ENCODE results near the gene VMAC.
"Not testable (repeated sequence)": the region's sequence is repeated elsewhere in the genome, so short reads cannot be mapped to it uniquely, and the experiment has no call there.

VMAC gene, protein sequence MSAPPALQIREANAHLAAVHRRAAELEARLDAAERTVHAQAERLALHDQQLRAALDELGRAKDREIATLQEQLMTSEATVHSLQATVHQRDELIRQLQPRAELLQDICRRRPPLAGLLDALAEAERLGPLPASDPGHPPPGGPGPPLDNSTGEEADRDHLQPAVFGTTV

DNA sequence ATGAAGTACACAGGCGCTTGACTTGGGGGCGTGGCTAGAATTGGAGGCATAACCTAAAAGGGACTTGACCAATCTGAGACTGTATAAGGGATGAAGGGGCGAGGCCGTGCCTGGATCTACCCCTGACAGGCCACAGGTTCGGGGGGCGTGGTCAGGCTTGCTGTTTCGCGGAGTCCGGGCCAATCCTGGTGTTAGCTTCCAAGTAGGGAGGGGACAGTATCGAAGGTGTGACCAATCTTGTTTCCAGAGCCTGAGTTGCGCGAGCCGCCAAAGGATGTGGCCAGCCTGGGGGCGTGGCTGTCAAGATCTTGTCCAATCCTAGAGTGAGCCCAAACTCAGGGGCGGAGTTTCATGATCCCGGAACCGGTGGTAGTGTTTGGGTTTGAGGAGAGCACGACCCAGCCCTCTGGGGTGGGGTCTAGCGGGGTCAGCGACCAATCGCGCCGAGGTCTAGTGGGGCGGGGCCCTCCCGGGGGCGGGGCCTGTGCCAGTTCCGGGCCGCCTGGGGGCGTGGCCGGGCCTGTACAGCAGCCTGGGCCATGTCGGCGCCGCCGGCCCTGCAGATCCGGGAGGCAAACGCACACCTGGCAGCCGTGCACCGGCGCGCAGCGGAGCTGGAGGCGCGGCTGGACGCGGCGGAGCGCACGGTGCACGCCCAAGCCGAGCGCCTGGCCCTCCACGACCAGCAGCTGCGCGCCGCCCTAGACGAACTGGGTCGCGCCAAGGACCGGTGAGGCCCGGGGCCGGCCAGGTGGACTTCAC is at the start of gene VMAC:
TSS of gene VMAC (plus strand) at position 521 of the 762 bp plus-strand sequence. CDS start at position 540, 19 bp downstream.
- peak; percentile 100 for DNase-seq

DNA sequence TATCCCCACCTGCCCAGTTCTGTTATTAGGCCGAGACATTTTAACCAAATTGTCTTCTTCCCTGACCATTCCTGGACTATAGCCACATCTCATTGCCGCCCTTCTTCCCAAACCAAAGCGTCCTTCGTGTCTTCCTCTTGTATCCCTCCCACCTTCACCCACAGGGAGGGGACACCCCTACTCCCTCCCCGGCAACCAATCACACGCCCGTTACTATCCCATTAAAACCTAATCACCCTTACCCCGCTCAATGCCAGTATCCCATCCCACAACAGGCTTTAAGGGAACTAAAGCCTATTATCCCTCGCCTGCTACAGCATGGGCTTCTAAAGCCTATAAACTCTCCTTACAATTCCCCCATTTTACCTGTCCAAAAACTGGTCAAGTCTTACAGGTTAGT is 49.5 kb upstream of the VMAC start:
- DNase-seq: not testable (repeated sequence)

DNA sequence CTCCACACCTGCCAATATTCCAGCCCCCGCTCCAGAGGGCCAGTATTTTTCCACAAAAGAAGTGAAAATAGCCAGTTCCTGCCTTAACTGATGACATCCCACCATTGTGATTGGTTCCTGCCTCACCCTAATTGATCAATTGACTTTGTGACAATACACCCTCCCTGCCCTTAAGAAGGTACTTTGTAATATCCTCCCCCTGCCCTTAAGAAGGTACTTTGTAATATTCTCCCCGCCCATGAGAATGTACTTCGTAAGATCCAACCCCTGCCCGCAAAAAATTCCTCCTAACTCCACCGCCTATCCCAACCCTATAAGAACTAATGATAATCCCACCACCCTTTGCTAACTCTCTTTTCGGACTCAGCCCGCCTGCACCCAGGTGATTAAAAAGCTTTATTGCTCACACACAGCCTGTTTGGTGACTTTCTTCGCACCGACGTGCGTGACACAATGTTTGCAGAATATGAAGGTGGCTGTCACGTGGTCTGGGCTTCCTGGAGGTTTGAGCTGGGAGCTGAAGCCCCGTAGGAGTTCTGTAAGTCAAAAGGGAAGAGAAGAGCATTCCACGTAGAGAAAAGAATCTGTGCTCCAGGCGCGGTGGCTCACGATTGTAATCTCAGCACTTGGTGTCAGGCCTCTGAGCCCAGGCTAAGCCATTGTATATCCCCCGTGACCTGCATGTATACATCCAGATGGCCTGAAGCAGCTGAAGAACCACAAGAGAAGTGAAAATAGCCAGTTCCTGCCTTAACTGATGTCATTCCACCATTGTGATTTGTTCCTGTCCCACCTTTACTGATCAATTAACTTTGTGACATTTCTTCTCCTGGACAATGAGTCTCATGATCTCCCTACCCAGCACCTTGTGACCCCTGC is 47.2 kb upstream of the VMAC start:
- no peak for DNase-seq

DNA sequence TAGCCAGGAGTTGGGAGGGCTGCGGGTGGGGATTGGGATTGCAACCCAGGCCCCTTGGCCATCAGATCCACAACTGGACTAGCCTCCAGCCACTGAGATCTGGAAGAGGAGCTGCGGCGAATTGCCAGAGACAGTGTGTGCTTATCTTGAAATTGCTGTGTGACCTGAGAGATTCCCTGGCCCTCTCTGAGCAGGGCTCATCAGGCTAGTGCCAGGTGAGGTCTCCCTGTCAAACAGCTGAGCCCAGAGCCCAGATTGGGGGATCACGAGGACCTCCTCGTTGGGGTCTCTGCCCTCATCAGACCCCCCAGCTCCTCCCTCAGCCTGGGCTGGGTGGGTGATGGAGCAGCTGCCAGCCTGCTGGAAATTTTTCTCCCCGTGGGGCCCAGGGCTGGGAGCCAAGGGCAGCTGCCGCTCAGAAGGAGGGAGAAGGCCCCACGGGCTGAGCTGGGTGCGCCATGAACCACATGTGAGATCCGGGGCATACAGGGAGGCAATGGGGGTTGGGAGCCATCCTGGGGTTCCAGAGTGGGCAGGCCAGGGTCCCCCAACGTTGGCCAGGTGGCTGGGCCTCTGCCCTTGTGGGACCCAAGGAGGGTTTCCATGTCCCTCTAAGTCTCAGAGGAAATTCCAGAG is 41.5 kb upstream of the VMAC start:
- no peak for DNase-seq

DNA sequence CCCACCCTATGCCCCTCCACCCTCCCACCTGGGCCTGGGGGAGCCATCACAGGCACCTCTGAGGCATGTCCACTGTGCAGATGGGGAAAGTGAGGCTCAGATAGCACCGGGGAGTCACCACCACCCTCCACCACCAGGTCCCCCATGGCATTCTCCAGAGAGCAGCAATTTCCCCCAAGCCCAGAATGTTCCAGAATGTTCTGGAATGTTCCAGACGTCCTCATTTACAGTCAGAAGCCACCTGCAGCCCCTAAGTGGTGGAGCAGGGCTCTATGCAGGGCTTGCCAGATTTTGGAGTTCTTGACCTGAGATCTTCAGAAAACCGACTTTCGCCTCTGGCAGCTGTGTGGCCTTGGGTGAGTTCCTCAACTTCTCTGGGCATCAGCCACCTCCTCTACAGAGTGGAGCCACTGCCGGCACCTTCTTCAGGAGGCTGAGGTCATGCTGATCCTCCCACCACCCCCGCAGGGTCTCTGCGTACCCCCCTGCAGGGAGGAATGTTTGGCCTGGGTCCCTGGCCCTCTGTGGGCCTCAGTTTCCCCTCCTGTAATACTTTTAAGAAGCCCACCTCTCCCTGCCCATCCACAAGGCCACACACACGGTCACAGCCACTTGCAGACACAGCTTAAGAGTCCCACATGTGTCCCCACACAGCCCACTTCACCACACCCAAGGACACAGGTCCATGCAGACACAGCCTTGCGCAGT is 40.5 kb upstream of the VMAC start:
- DNase-seq: no peak

DNA sequence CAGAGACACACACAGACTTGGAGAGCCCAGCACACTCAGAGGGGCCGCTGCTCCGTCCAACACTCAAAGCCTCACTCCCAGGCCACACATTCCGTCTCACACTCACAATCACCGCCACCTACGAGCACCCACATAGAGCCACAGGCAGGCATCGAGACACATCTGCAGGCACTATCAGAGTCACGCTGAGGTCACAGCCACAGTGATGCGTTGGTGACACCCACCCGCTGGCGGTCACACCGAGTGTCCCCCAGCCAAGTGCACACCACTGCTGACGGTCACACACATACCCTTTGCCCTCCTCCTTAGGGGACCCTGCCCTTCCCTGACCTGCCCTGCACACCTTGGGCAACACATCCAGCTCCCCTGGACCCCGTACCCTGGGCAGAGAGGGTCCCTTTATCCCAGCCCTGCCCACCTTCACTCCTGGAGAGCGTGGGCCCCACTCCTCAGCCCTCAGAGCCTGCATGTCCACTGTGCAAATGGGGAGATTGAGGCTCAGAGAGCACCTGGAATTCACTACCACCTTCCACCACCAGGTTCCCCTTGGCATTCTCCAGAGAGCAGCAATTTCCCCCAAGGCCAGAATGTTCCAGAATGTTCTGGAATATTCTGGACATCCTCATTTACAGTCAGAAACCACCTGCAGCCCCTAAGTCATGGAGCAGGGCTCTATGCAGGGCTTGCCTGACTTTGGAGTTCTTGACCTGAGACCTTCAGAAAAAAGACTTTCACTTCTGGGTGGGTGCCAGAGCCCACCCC is 39.8 kb upstream of the VMAC start:
- no peak for DNase-seq

DNA sequence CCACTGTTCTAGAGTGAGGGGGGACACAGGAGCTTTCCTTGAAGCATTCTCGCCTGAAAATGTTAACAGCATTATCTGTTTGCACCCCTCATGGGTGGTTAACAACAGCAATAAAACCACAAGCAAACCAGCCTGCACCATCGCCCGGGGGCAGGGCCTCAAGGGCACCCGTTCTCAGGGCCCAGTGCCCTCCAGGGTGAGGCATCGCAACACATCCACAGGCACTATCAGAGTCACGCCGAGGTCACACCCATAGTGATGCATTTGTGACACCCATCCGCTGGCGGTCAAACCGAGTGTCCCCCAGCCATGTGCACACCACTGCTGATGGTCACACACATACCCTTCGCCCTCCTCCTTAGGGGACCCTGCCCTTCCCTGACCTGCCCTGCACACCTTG is 38.9 kb upstream of the VMAC start:
- peak; percentile 14 for DNase-seq

DNA sequence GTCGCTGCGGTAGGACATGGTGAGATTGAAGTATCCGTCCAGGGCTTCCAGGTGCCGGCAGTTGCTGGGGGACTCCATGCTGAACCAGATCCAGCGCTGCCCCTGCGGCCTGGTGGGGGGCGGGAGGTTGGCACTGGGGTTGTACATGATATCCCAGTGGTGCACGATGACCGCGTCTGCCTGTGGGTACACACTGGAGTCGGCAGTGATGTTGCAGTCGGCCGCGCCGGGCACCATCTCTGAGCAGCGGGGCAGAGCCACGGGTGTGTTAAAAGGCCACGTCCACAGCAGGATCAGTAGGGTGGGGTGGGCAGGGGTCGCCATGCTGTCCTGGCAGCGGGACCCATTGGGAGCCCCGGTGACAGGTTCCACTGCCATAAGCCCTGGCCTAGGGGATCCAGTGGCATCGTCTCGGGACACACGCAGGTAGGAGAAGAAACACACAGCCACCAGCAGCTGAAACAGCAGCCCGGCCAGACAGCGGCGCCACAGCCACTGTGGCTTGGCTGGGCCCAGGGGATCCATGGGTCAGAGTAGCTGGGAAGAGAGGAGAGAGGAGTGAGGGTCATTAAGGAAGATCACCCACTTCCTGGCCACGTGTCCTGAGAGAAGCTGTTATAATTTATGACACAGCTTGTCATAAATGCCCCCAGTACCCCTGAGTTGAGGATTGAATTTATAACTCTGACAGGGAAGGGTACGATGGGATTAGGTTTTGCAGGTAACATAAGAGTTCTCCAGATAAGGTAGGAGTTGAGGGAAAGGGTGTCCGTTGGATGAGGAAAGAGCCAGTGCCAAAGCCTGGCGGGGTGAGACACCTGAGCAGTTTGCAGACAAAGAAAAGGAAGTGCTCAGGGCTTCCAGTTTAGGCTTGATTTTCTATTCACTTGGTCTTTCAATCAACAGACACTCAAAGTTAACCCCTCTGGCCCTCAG is 37.2 kb upstream of the VMAC start:
- no peak for DNase-seq

DNA sequence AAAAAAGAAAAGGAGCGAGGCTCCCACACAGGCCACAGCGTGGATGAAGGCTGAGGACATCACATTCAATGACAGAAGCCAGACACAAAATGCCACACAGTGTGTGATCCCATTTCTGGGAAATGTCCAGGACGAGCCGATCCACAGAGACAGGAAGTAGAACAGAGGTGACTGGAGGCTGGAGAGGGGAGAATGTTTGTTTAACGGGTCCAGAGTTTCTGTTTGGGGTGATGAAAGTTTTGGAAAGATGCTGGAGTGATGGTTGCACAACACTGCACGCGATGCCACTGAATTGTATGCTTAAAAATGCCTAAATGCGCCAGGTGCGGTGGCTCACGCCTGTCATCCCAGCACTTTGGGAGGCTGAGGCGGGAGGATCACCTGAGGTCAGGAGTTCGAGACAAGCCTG is 33.7 kb upstream of the VMAC start:
- DNase-seq: no peak

DNA sequence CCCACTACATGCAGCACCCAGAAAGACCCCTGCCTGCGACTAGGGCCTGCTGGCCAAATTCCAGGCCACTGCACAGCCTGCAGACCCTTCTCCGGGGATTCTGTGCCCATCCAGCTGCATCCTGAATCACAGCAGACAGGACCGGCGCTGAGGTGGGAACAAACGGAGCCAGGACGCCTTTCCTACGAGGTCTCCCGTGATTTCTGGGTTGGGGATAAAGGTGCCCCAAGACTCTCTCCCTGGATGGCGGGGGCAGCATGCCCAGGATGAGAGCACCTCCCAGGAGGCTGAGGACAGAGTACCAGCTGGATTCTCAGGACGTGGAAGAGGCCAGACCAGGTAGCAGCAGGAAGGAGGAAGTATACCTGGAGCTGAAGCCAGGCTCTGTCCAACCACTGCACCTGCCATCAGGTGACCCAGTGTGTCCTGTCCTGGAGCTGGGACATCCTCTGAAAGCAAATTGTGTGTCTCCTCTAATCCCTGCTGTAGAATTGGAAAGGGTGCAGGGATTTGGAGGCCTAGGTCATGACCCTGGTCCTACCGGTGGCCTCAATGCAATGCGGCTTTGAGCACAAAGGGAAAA is 31.0 kb upstream of the VMAC start:
- DNase-seq: no peak

DNA sequence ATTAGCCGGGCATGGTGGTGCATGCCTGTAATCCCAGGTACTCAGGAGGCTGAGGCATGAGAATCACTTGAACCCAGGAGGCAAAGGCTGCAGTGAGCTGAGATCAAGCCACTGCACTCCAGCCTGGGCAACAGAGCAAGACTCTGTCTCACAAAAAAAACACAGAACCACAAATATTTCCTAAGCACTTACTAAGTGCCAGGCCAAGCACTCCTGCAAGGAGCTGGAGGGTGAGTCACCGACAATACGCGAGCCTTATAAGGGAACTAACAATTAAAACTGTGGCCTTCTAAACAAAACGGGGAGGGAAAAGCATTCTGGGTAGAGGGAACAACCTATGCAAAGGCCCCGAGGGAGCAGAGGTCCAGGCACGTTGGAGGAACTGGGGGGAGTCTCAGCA is 30.2 kb upstream of the VMAC start:
- not testable (repeated sequence) for DNase-seq

DNA sequence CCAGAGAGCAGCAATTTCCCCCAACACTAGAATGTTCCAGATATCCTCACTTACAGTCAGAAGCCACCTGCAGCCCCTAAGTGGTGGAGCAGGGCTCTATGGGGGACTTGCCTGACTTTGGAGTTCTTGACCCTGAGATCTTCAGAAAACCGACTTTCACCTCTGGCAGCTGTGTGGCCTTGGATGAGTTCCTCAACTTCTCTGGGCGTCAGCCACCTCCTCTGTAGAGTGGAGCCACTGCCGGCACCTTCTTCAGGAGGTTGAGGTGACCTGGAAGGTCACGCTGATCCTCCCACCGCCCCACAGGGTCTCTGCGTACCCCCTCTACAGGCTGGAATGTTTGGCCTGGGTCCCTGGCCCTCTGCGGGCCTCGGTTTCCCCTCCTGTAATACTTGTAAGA is 27.2 kb upstream of the VMAC start:
- DNase-seq: no peak

DNA sequence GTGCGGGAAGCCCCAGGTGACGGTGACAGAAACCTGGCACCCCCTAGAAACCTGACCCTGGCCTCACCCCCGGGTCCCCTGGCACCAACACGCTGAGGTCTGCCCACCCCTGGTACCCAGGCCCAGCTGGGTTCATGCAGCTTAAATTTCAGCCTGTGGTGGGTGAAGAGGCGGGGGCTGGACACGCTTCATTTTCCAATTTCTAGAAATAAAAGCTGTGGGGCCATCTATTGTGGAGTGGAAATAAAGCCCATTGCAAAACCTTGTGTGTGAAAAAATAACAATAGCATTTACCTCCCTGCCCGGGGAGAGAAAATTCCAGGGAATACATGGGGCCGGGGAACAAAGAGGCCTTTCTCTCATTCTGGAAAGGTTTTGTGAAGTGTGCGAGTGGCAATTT is 26.8 kb upstream of the VMAC start:
- no peak for DNase-seq

DNA sequence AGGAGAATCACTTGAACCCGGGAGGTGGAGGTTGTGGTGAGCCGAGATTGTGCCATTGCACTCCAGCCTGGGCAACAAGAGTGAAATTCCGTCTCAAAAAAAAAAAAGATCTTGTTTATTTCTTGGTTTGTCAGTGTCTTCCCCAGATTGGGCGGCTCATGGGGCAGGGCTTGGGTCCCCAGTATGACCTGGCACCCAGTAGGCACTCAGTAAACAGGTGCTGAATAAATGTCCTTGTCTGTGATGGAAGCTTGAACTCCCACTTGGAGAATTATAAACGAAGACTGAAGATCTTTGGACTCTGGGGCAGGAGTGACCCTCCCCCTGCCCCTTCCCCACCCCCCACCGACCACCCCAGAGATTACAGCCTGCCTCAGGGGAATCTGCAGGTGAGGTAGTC is 24.5 kb upstream of the VMAC start:
- no peak for DNase-seq

DNA sequence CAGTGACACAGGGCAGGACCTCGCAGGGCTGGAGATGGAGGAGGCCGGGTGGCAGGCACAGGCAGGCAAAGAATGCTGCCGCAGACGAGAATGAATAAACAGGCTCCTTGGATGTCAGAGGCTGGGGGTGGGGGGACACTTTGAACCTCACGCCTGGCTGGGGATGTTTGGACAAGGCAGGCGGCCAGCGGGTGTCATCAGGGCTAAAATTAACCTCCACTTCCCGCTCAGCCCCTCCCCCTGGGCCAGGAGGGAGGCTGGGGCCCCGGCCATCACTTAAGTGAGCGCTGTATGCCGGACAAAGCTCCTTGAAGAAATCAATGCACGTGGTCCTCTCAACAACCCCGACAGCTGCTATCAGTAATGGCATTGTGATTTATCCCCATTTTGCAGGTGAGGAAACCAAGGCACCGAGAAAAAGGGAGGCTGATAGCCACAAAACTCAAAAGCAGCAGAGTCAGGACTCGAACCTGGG is 24.0 kb upstream of the VMAC start:
- no peak for DNase-seq

DNA sequence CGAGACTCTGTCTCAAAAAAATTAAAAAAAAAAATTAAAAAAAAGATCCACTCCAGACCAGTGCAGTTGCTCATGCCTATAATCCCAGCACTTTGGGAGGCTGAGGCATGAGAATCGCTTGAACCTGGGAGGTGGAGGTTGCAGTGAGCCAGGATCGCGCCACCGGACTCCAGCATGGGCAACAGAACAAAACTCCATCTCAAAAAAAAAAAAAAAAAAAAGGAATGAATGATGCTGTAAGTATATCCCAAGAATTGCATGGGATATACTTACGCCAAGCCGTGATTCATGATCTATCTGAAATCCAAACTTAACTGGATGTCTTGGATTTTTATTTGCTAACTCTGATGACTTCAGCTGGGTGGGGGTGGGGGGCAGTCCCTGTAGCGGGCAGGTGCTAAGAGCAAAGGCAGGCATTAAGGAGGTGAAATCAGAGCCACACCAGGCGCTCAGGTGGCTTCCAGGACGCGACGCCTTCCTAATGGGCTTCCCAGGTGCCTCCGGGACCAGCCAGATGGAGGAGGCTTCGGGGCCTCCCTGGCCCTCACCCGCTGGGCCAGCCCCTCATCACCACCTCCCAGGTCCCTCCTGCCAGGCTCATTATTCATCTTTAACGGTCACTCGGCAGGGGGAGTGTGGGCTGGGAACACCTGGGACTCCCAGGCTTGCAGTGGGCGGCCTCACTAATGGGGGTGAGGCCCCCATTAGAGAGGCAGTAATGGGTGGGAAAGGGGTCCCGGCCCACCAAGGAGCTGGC is 23.0 kb upstream of the VMAC start:
- no peak for DNase-seq

DNA sequence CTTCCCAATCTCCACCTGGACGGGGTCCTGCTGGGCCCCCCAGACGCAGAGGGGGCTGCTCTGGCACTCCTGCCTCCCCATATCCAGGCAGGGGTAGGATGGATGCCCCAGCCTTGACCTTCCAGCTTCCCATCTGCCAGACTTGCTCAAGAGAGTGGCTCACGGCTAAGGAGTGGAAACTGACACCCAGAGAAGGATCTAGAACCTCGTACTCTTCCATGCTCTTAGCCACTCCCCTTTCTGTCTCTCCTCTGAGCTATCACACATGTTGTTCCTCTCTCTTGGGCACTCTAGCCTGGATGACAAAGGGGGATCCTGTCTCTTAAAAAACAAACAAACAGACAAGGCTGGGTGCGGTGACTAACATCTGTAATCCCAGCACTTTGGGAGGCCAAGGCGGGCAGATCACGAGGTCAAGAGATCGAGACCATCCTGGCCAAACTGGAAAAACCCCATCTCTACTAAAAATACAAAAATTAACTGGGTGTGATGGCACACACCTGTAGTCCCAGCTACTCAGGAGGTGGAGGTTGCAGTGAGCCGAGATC is 22.2 kb upstream of the VMAC start:
- DNase-seq: no peak

DNA sequence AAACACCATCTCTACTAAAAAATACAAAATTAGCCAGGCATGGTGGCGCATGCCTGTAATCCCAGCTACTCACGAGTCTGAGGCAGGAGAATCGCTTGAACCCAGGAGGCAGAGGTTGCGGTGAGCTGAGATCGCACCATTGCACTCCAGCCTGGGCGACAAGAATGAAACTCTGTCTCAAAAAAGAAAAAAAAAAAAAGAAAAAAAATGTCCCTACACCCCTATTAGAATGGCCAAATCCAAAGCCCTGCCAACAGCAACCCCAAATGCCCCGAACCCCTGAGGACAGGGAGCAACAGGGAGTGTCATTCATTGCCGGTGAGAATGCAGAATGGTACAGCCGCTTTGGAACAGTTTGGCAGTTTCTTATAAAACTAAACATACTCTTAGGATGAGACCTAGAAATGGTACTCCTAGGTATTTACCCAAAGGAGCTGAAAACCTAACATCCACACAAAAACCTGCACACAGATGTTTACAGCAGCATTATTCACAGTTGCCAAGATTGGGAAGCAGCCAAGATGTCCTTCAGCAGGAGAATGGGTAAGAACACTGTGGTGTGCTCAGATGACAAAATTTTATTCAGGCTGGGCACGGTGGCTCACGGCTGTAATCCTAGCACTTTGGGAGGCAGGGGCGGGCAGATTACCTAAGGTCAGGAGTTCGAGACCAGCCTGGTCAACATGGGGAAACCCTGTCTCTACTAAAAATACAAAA is 21.4 kb upstream of the VMAC start:
- not testable (repeated sequence) for DNase-seq

All from CD4-positive, alpha-beta T cell treated with Interleukin-17A for 1 hour (primary cell).